ENCODE measurements around the gene COA1. TPM values are rescaled to one million over a fixed set of nuclear protein-coding genes. Genes with fewer than 3 reads are reported as not detected.

The COA1 gene
- polyA plus RNA-seq, 1 experiment, result 22.4 TPM

GRCh38 chr7:43766564-43766963 lies 37.2 kb upstream of the COA1 start:
- CTCF ChIA-PET, result interaction anchor here (1.1 kb wide), 1 partner anchor 73 kb away, joined by 3 read pairs; no protein-coding TSS in a partner anchor
- Histone ChIP-seq H3K27ac (ENCODE audit: low read depth, low read length) (no peak overlapping the region), H3K9me3 (ENCODE audit: control insufficient read depth, insufficient read depth, low read length) (no peaks in the 10 kb centered on the region), H3K4me3 (ENCODE audit: low read depth, low read length) (no peak overlapping the region), H3K27me3 (ENCODE audit: control insufficient read depth, insufficient read depth, low read length) (no peaks in the 10 kb centered on the region)
- no peak for DNase-seq (ENCODE audit: low read depth, low spot score)
- POLR2A ChIA-PET, result interaction anchor here (0.6 kb wide), 1 partner anchor 36 kb away, joined by 3 read pairs; no protein-coding TSS in a partner anchor
- TF ChIP-seq CTCF (IDR thresholded peaks at IDR 0.05; ENCODE audit: low read depth, low read length), result no peak

- H3K9me3 ChIP-seq (ENCODE audit: control insufficient read depth, insufficient read depth, low read length), result no peaks in the 10 kb centered on the region
- CTCF ChIA-PET, result interaction anchor here (1.5 kb wide), 1 partner anchor 74 kb away, joined by 5 read pairs; no protein-coding TSS in a partner anchor
- no peak overlapping the region for H3K4me3 ChIP-seq (ENCODE audit: low read depth, low read length)
- H3K27ac ChIP-seq (ENCODE audit: low read depth, low read length), result no peak overlapping the region
- H3K27me3 ChIP-seq (ENCODE audit: control insufficient read depth, insufficient read depth, low read length), result no peaks in the 10 kb centered on the region
- no peak for DNase-seq (ENCODE audit: low read depth, low spot score)
- no peak for TF ChIP-seq CTCF (IDR thresholded peaks at IDR 0.05; ENCODE audit: low read depth, low read length)
- POLR2A ChIA-PET, result no interaction called here
These were observed 35.6 kb upstream of the COA1 start for GRCh38 chr7:43764807-43765491.

- POLR2A ChIA-PET, result no interaction called here
- Histone ChIP-seq H3K4me3 (ENCODE audit: low read depth, low read length) (no peak overlapping the region), H3K27me3 (ENCODE audit: control insufficient read depth, insufficient read depth, low read length) (no peaks in the 10 kb centered on the region), H3K27ac (ENCODE audit: low read depth, low read length) (no peak overlapping the region), H3K9me3 (ENCODE audit: control insufficient read depth, insufficient read depth, low read length) (no peaks in the 10 kb centered on the region)
- no peak for TF ChIP-seq CTCF (IDR thresholded peaks at IDR 0.05; ENCODE audit: low read depth, low read length)
- CTCF ChIA-PET, result interaction anchor here (1.5 kb wide), 1 partner anchor 75 kb away, joined by 5 read pairs; no protein-coding TSS in a partner anchor
- DNase-seq (ENCODE audit: low read depth, low spot score), result no peak
These were observed 34.9 kb upstream of the COA1 start for GRCh38 chr7:43764039-43764761.

- H3K27ac ChIP-seq (ENCODE audit: low read depth, low read length), result no peak overlapping the region
- POLR2A ChIA-PET, result no interaction called here
- no peak overlapping the region for H3K4me3 ChIP-seq (ENCODE audit: low read depth, low read length)
- H3K27me3 ChIP-seq (ENCODE audit: control insufficient read depth, insufficient read depth, low read length), result no peaks in the 10 kb centered on the region
- DNase-seq (ENCODE audit: low read depth, low spot score), result no peak
- no peaks in the 10 kb centered on the region for H3K9me3 ChIP-seq (ENCODE audit: control insufficient read depth, insufficient read depth, low read length)
- TF ChIP-seq CTCF (IDR thresholded peaks at IDR 0.05; ENCODE audit: low read depth, low read length), result no peak
- CTCF ChIA-PET, result interaction anchor here (1.1 kb wide), 1 partner anchor 13 kb away, joined by 3 read pairs; no protein-coding TSS in a partner anchor
These were observed 33.9 kb upstream of the COA1 start for GRCh38 chr7:43763183-43763582.

Measured in AG04450 (cell line).